ENCODE data around the gene BASP1.
"Not testable (repeated sequence)": the region's sequence is repeated elsewhere in the genome, so short reads cannot be mapped to it uniquely, and the experiment has no call there.

The BASP1 gene

DNA sequence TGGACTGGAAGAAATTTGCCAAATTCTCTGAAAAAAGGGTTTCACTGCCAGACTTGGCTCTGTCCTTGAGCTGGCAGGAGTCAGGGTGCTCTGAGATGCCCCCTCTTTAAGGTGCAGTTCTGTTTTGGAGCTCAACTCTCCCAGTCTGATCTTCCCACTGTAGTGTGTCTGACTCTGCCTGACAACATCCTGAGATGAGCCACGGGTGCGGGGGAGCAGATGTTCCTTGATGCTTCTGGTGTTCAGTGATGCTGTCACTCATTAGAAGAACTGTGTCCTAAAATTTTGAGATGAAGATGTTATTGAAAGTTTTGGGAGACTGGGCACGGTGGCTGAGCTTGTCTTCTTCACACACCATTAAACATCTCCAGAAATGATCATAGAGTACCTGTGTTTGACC lies 78.2 kb downstream of the BASP1 start:
- Histone ChIP-seq H3K9me3 (ENCODE audit: control insufficient read depth in 2 of 2, low read length in 2 of 2) (no peaks in the 10 kb centered on the region), H3K36me3 (ENCODE audit: control insufficient read depth in 2 of 2, insufficient read depth in 2 of 2, low read length in 2 of 2) (no peaks in the 10 kb centered on the region), H3K27me3 (ENCODE audit: control insufficient read depth in 2 of 2, insufficient read depth in 2 of 2, low read length in 2 of 2) (no peaks in the 10 kb centered on the region), H3K9ac (ENCODE audit: low read depth in 1 of 2, low read length in 2 of 2) (no peak overlapping the region), H3K4me1 (ENCODE audit: control insufficient read depth in 2 of 2, insufficient read depth in 2 of 2, low read length in 2 of 2) (no peaks in the 10 kb centered on the region), H3K4me3 (ENCODE audit: low read length in 2 of 2) (no peak overlapping the region), H3K27ac (ENCODE audit: low read depth in 2 of 2, low read length in 2 of 2) (no peak overlapping the region)

DNA sequence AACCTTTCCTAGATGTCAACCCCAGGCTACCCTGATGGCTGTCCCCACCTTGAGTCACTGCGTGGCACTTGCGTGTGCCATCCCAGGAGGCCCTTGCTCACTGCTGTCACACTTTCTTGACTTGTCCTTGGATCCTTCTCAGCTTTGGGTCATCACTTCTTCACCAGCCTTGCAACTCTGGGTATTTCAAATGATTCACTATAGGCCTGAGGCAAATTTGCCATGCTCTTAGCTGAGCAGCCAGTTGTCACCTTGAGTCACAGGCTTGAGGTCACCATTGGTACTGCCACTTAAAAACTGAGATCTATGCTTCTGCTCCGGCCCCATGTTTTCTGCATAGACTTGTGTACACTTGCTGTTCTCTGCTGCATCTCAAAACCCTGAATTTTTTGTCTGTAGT lies 84.7 kb downstream of the BASP1 start:
- no peak overlapping the region for H3K4me3 ChIP-seq (ENCODE audit: low read length in 2 of 2)

DNA sequence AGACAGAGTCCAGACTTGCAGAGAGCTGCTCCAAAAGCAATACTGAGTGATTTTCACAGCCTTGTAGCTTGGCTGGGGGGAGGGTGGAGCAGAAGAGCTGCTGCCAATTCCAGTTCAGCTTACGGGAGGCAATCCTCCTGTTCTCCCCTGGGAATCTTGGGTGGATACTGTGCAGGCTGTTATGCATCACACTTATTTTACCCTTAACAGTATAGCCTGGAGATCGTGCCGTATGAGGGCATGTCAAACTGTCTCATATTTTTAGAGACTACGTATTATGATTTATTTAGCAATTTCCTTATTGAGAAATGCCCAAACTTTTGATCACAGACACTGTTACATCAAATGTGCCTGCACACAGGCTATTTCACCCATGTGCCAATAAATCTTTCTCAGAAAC lies 85.2 kb downstream of the BASP1 start:
- H3K4me1 ChIP-seq (ENCODE audit: control insufficient read depth in 2 of 2, insufficient read depth in 2 of 2, low read length in 2 of 2): peaks cover 4% of the 10 kb centered on the region in 2 donors
- no peaks in the 10 kb centered on the region for H3K36me3 ChIP-seq (ENCODE audit: control insufficient read depth in 2 of 2, insufficient read depth in 2 of 2, low read length in 2 of 2)
- no peak overlapping the region for H3K9ac ChIP-seq (ENCODE audit: low read depth in 1 of 2, low read length in 2 of 2)
- H3K27ac ChIP-seq (ENCODE audit: low read depth in 2 of 2, low read length in 2 of 2): no peak overlapping the region
- peaks cover 0 to 3% of the 10 kb centered on the region in 2 donors for H3K27me3 ChIP-seq (ENCODE audit: control insufficient read depth in 2 of 2, insufficient read depth in 2 of 2, low read length in 2 of 2)
- no peaks in the 10 kb centered on the region for H3K9me3 ChIP-seq (ENCODE audit: control insufficient read depth in 2 of 2, low read length in 2 of 2)
- H3K4me3 ChIP-seq (ENCODE audit: low read length in 2 of 2): no peak overlapping the region

More for the DNA sequence above, 84.7 kb downstream of the BASP1 start:
- Histone ChIP-seq H3K36me3 (ENCODE audit: control insufficient read depth in 2 of 2, insufficient read depth in 2 of 2, low read length in 2 of 2) (no peaks in the 10 kb centered on the region), H3K27ac (ENCODE audit: low read depth in 2 of 2, low read length in 2 of 2) (no peak overlapping the region), H3K9me3 (ENCODE audit: control insufficient read depth in 2 of 2, low read length in 2 of 2) (no peaks in the 10 kb centered on the region), H3K27me3 (ENCODE audit: control insufficient read depth in 2 of 2, insufficient read depth in 2 of 2, low read length in 2 of 2) (peaks cover 0 to 3% of the 10 kb centered on the region in 2 donors), H3K4me1 (ENCODE audit: control insufficient read depth in 2 of 2, insufficient read depth in 2 of 2, low read length in 2 of 2) (peaks cover 4% of the 10 kb centered on the region in 2 donors), H3K9ac (ENCODE audit: low read depth in 1 of 2, low read length in 2 of 2) (no peak overlapping the region)

DNA sequence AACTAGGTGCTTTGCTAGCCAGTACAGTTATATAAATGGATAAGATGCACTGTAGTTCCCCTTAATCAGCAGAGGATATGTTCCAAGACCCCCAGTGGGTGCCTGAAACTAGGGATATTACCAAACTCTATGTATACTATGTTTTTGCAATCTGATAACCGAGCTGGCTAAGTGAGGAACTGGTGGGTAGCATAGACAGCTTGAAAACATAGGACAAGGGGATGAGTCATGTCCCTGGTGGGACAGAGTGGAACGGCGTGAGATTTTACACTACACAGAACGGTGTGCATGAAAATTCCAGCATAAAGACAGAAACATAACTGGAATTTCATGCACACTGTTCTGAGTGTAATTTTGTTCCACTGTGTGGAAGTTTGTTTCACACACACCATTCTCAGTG lies 86.9 kb downstream of the BASP1 start:
- no peak overlapping the region for H3K9ac ChIP-seq (ENCODE audit: low read depth in 1 of 2, low read length in 2 of 2)
- no peak overlapping the region for H3K27ac ChIP-seq (ENCODE audit: low read depth in 2 of 2, low read length in 2 of 2)
- no peak overlapping the region for H3K4me3 ChIP-seq (ENCODE audit: low read length in 2 of 2)
- H3K9me3 ChIP-seq (ENCODE audit: control insufficient read depth in 2 of 2, low read length in 2 of 2): no peaks in the 10 kb centered on the region
- no peaks in the 10 kb centered on the region for H3K36me3 ChIP-seq (ENCODE audit: control insufficient read depth in 2 of 2, insufficient read depth in 2 of 2, low read length in 2 of 2)
- peaks cover 4% of the 10 kb centered on the region in 2 donors for H3K4me1 ChIP-seq (ENCODE audit: control insufficient read depth in 2 of 2, insufficient read depth in 2 of 2, low read length in 2 of 2)
- peaks cover 0 to 3% of the 10 kb centered on the region in 2 donors for H3K27me3 ChIP-seq (ENCODE audit: control insufficient read depth in 2 of 2, insufficient read depth in 2 of 2, low read length in 2 of 2)

DNA sequence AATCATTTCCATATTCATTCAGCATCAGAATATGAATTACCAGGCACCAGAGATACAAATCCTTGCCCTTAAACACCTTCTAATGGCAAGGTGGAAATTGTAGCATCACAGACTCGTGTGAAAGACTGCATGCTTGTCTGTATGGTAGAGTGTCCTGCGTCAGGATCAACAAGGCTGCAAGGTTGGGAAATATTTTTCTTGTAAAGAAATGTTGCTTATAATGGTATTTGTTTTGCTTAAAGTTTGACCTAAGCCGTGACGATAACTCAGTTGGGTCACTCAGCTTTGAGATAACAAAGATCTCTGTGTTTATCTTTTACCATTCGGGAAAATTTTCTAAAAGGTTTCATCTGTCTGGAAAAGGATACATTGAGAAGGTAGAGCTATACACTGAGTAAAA lies 87.6 kb downstream of the BASP1 start:
- Histone ChIP-seq H3K27me3 (ENCODE audit: control insufficient read depth in 2 of 2, insufficient read depth in 2 of 2, low read length in 2 of 2) (peaks cover 0 to 3% of the 10 kb centered on the region in 2 donors), H3K9me3 (ENCODE audit: control insufficient read depth in 2 of 2, low read length in 2 of 2) (no peaks in the 10 kb centered on the region), H3K4me3 (ENCODE audit: low read length in 2 of 2) (no peak overlapping the region), H3K36me3 (ENCODE audit: control insufficient read depth in 2 of 2, insufficient read depth in 2 of 2, low read length in 2 of 2) (no peaks in the 10 kb centered on the region), H3K9ac (ENCODE audit: low read depth in 1 of 2, low read length in 2 of 2) (no peak overlapping the region), H3K27ac (ENCODE audit: low read depth in 2 of 2, low read length in 2 of 2) (no peak overlapping the region), H3K4me1 (ENCODE audit: control insufficient read depth in 2 of 2, insufficient read depth in 2 of 2, low read length in 2 of 2) (peaks cover 4% of the 10 kb centered on the region in 2 donors)

DNA sequence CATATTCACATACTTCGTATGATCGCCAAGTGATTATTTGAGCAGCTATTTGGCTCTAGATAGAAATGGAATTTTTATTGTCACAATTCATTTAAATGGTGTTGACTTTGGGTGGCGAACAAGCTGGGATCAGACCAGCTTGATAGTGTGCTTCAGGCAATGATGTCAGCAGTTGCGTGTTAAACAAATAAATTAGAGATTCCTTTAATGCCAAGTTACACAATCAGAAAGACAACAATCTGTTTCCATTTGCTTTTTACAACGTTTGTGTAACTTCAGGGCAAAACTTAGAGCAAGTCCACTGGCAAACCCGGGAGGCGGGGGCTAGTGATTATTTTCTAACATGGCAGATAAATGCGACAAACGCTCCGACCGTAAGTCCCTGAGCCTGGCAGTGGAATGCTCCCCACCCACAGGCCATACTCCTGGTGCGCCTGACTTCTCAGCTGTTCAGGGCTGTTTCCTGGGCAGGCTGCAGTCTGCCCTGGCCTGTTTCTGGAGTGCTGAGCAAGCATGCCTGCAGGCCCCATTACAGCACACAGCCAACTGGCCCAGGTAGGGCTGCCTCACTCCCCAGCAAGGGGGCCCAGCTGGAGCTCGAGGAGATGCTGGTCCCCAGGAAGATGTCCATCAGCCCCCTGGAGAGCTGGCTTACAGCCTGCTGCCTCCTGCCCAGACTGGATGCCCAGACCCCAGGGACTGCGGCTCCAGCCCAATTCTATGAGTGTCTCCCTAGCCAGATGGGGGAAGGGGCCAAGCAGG lies 88.7 kb downstream of the BASP1 start:
- Histone ChIP-seq H3K4me3 (ENCODE audit: low read length in 2 of 2) (no peak overlapping the region), H3K4me1 (ENCODE audit: control insufficient read depth in 2 of 2, insufficient read depth in 2 of 2, low read length in 2 of 2) (peaks cover 4% of the 10 kb centered on the region in 2 donors), H3K36me3 (ENCODE audit: control insufficient read depth in 2 of 2, insufficient read depth in 2 of 2, low read length in 2 of 2) (no peaks in the 10 kb centered on the region), H3K9ac (ENCODE audit: low read depth in 1 of 2, low read length in 2 of 2) (no peak overlapping the region), H3K9me3 (ENCODE audit: control insufficient read depth in 2 of 2, low read length in 2 of 2) (no peaks in the 10 kb centered on the region), H3K27me3 (ENCODE audit: control insufficient read depth in 2 of 2, insufficient read depth in 2 of 2, low read length in 2 of 2) (peaks cover 0 to 3% of the 10 kb centered on the region in 2 donors), H3K27ac (ENCODE audit: low read depth in 2 of 2, low read length in 2 of 2) (no peak overlapping the region)

DNA sequence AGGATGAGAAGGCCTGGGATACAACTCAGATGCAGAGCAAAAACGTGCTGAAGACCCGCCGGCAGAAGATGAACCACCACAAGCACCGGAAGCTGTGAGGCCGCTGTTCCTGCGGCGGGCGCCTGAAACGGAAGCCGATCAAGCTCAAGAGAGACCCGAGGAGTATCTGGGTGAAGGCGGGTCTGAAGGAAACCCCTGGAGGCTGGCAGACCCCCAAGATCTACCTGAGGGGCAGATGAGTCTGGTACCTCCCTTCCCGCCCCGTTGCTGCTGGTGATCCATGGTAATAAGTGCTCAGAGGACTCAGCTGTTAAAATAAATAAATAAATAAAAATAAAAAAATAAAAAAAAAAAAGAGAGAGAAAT lies 89.3 kb downstream of the BASP1 start:
- no peaks in the 10 kb centered on the region for H3K9me3 ChIP-seq (ENCODE audit: control insufficient read depth in 2 of 2, low read length in 2 of 2)
- peaks cover 4% of the 10 kb centered on the region in 2 donors for H3K4me1 ChIP-seq (ENCODE audit: control insufficient read depth in 2 of 2, insufficient read depth in 2 of 2, low read length in 2 of 2)
- H3K27ac ChIP-seq (ENCODE audit: low read depth in 2 of 2, low read length in 2 of 2): no peak overlapping the region
- no peak overlapping the region for H3K4me3 ChIP-seq (ENCODE audit: low read length in 2 of 2)
- H3K36me3 ChIP-seq (ENCODE audit: control insufficient read depth in 2 of 2, insufficient read depth in 2 of 2, low read length in 2 of 2): no peaks in the 10 kb centered on the region
- peaks cover 0 to 3% of the 10 kb centered on the region in 2 donors for H3K27me3 ChIP-seq (ENCODE audit: control insufficient read depth in 2 of 2, insufficient read depth in 2 of 2, low read length in 2 of 2)
- H3K9ac ChIP-seq (ENCODE audit: low read depth in 1 of 2, low read length in 2 of 2): no peak overlapping the region

DNA sequence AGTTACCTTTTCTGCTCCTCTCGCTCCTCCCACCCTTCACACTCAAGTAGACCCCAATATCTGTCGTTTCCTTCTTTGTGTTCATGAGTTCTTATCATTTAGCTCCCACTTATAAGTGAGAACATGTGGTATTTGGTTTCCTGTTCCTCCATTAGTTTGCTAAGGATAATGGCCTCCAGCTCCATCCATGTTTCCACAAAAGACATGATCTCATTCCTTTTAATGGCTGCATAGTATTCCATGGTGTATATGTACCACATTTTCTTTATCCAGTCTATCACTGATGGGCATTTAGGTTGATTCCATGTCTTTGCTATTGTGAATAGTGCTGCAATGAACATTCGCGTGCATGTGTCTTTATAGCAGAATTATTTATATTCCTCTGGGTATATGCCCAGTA lies 90.0 kb downstream of the BASP1 start:
- H3K4me3 ChIP-seq (ENCODE audit: low read length in 2 of 2); H3K4me1 ChIP-seq (ENCODE audit: control insufficient read depth in 2 of 2, insufficient read depth in 2 of 2, low read length in 2 of 2); H3K9me3 ChIP-seq (ENCODE audit: control insufficient read depth in 2 of 2, low read length in 2 of 2); H3K36me3 ChIP-seq (ENCODE audit: control insufficient read depth in 2 of 2, insufficient read depth in 2 of 2, low read length in 2 of 2); H3K9ac ChIP-seq (ENCODE audit: low read depth in 1 of 2, low read length in 2 of 2); H3K27me3 ChIP-seq (ENCODE audit: control insufficient read depth in 2 of 2, insufficient read depth in 2 of 2, low read length in 2 of 2); H3K27ac ChIP-seq (ENCODE audit: low read depth in 2 of 2, low read length in 2 of 2): not testable (repeated sequence)

DNA sequence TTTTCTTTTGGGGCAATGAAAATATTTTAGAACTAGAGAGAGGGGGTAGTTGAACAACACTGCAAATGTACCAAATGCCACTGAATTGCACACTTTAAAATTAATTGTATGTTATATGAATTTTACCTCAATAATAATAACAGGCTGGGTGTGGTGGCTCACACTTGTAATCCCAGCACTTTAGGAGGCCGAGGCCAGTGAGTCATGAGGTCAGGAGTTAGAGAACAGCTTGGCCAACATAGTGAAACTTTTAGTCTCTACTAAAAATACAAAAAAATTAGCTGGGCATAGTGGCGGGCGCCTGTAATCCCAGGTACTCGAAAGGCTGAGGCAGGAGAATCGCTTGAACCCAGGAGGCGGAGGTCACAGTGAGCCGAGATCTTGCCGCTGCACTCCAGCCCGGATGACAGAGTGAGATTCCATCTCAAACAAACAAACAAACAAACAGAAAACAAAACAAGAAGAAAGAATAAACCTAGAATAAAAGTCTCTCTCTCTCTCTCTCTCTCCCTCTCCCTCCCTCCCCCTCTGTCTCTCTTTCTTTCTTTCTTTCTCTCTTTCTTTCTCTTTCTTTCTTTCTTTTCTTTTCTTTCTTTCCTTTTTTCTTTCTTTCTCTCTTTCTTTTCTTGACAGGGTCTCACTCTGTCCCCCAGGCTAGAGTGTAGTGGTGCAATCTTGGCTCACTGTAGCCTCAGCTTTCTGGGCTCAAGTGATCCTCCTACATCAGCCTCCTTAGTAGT lies 91.1 kb downstream of the BASP1 start:
- peaks cover 4% of the 10 kb centered on the region in 2 donors for H3K4me1 ChIP-seq (ENCODE audit: control insufficient read depth in 2 of 2, insufficient read depth in 2 of 2, low read length in 2 of 2)
- no peak overlapping the region for H3K27ac ChIP-seq (ENCODE audit: low read depth in 2 of 2, low read length in 2 of 2)
- H3K9me3 ChIP-seq (ENCODE audit: control insufficient read depth in 2 of 2, low read length in 2 of 2): no peaks in the 10 kb centered on the region

DNA sequence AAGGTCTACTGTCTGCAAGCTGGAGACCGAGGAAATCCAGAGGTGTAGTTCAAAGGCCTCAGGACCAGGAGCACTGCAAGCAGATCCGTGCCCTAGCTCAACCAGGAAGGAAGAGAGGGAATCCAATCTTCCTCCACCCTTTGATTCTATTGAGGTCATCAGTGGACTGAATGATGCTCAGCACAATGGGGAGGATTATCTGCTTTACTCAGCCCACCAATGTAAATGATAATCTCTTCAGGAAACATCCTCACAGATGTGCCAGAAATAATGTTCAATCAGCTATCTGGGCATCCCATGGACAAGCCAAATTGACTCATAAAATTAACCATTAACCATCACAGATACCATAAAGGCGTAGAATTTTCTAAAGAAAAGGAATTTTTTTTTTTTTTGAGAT lies 92.0 kb downstream of the BASP1 start:
- peaks cover 4% of the 10 kb centered on the region in 2 donors for H3K4me1 ChIP-seq (ENCODE audit: control insufficient read depth in 2 of 2, insufficient read depth in 2 of 2, low read length in 2 of 2)
- H3K4me3 ChIP-seq (ENCODE audit: low read length in 2 of 2): no peak overlapping the region
- no peak overlapping the region for H3K27ac ChIP-seq (ENCODE audit: low read depth in 2 of 2, low read length in 2 of 2)

More for the DNA sequence above, 91.1 kb downstream of the BASP1 start:
- no peaks in the 10 kb centered on the region for H3K36me3 ChIP-seq (ENCODE audit: control insufficient read depth in 2 of 2, insufficient read depth in 2 of 2, low read length in 2 of 2)
- H3K27me3 ChIP-seq (ENCODE audit: control insufficient read depth in 2 of 2, insufficient read depth in 2 of 2, low read length in 2 of 2): no peaks in the 10 kb centered on the region
- no peak overlapping the region for H3K4me3 ChIP-seq (ENCODE audit: low read length in 2 of 2)
- no peak overlapping the region for H3K9ac ChIP-seq (ENCODE audit: low read depth in 1 of 2, low read length in 2 of 2)

More for the DNA sequence above, 92.0 kb downstream of the BASP1 start:
- Histone ChIP-seq H3K36me3 (ENCODE audit: control insufficient read depth in 2 of 2, insufficient read depth in 2 of 2, low read length in 2 of 2) (no peaks in the 10 kb centered on the region), H3K9ac (ENCODE audit: low read depth in 1 of 2, low read length in 2 of 2) (no peak overlapping the region), H3K27me3 (ENCODE audit: control insufficient read depth in 2 of 2, insufficient read depth in 2 of 2, low read length in 2 of 2) (no peaks in the 10 kb centered on the region), H3K9me3 (ENCODE audit: control insufficient read depth in 2 of 2, low read length in 2 of 2) (no peaks in the 10 kb centered on the region)

Measured in mucosa of rectum (tissue), 2 donors.